Activated CD4-positive, alpha-beta T cell treated with anti-CD3 and anti-CD28 coated beads for 24 hours (primary cell): ENCODE data around the gene PIP4K2C.
"Not testable (repeated sequence)": the region's sequence is repeated elsewhere in the genome, so short reads cannot be mapped to it uniquely, and the experiment has no call there.

ENCODE experiments used
- DNase-seq, 2 donors: peaks; one replicate each; pipeline ENCODE4 v3.0.0-alpha.2; 2020; ENCODE audit warnings: low read depth in 2 of 2

Gene PIP4K2C

GRCh38 chr12:57584690-57585089, 6.3 kb upstream of the PIP4K2C start:
- no peak for DNase-seq

- no peak for DNase-seq
These were observed 5.8 kb upstream of the PIP4K2C start for GRCh38 chr12:57585156-57585555.

- DNase-seq, result no peak
These were observed 4.9 kb upstream of the PIP4K2C start for GRCh38 chr12:57586128-57586527.

- no peak for DNase-seq
These were observed 4.1 kb upstream of the PIP4K2C start for GRCh38 chr12:57586832-57587429.

GRCh38 chr12:57588951-57589610, 1.9 kb upstream of the PIP4K2C start:
- DNase-seq, result not testable (repeated sequence)

- DNase-seq, result no peak
These were observed 521 bp upstream of the PIP4K2C start for GRCh38 chr12:57590479-57590863.

GRCh38 chr12:57591782-57592325, 862 bp downstream of the PIP4K2C start:
- no peak for DNase-seq

GRCh38 chr12:57592551-57593165, 1.7 kb downstream of the PIP4K2C start:
- DNase-seq, result no peak

- no peak for DNase-seq
These were observed 2.2 kb downstream of the PIP4K2C start for GRCh38 chr12:57593187-57593586.

GRCh38 chr12:57600395-57600794, 9.4 kb downstream of the PIP4K2C start:
- no peak for DNase-seq

- no peak for DNase-seq
These were observed 11.6 kb downstream of the PIP4K2C start for GRCh38 chr12:57602544-57602943.

GRCh38 chr12:57603324-57603723, 12.3 kb downstream of the PIP4K2C start:
- DNase-seq, result no peak

GRCh38 chr12:57603815-57604453, 12.9 kb downstream of the PIP4K2C start:
- DNase-seq, result no peak

GRCh38 chr12:57604454-57604991, 13.5 kb downstream of the PIP4K2C start, which contains the start of gene DTX3:
DTX3 (plus strand) TSS chr12:57604824; CDS start chr12:57606518, 1,694 bp downstream.
- no peak for DNase-seq

GRCh38 chr12:57604992-57605810, 14.2 kb downstream of the PIP4K2C start:
- DNase-seq, result no peak

GRCh38 chr12:57605811-57606311, 14.9 kb downstream of the PIP4K2C start:
- no peak for DNase-seq

- no peak for DNase-seq
These were observed 15.4 kb downstream of the PIP4K2C start for GRCh38 chr12:57606399-57606798.

- DNase-seq, result no peak
These were observed 15.8 kb downstream of the PIP4K2C start for GRCh38 chr12:57606821-57607220.

GRCh38 chr12:57607958-57608663, 17.1 kb downstream of the PIP4K2C start:
- no peak for DNase-seq

- DNase-seq, result no peak
These were observed 18.2 kb downstream of the PIP4K2C start for GRCh38 chr12:57609101-57609780.
